ENCODE data around the gene GIMAP6. TPM values are rescaled to one million over a fixed set of nuclear protein-coding genes. Genes with fewer than 3 reads are reported as not detected.

GIMAP6 gene
- total and polyA plus RNA-seq, 2 of the 8 experiments (the other 6 are each of a cell fraction or from before 2014, with no cell fraction given), result not detected

DNA sequence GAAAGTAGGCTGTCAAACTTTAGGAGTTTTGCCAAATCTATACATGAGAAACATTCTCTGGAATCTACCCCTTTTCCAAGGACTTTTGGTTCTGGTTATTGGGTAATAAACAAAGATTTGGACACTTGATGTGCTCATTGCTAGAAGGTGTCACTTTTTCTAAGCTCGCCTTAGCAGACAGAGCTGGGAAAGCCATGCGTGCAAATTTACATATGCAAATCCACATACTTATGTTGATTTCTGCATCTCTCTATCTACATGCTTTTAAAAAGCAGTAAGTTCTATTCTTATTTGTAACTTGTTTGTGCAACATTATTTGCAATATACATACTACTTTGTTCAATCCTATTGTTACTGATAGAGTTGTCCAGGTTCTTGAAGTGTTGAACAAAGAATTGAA is 22.5 kb upstream of the GIMAP6 start:
- no peaks in the 10 kb centered on the region for H3K79me2 ChIP-seq (ENCODE audit: control insufficient read depth in 1 of 2, insufficient read depth in 2 of 2, low read length in 2 of 2)
- H3K27me3 ChIP-seq (replicated peaks in 1 of 4; ENCODE audit: control insufficient read depth in 3 of 4, extremely low read depth in 1 of 4, insufficient read depth in 3 of 4, low read length in 3 of 4), result peaks cover 0 to 1% (median 0%) of the 10 kb centered on the region in 4 experiments; a peak in 4 of 7 replicates
- no peaks in the 10 kb centered on the region for H4K20me1 ChIP-seq (replicated peaks in 1 of 2; ENCODE audit: control insufficient read depth in 1 of 2, insufficient read depth in 2 of 2, low read length in 2 of 2)
- H3K9ac ChIP-seq (replicated peaks in 1 of 4; ENCODE audit: extremely low read depth in 1 of 4, low read depth in 3 of 4, low read length in 3 of 4), result no peak overlapping the region
- H3K79me1 ChIP-seq (ENCODE audit: low read depth, low read length), result no peaks in the 10 kb centered on the region
- H3K18ac ChIP-seq (ENCODE audit: extremely low read depth, low read length), result no peak overlapping the region
- H3K4ac ChIP-seq (replicated peaks; ENCODE audit: insufficient read length, low read depth, low read length), result no peak overlapping the region
- H3K14ac ChIP-seq (ENCODE audit: insufficient read length), result no peak overlapping the region
- H3K4me1 ChIP-seq (replicated peaks in 1 of 4; ENCODE audit: control insufficient read depth in 3 of 4, insufficient read depth in 4 of 4, low read length in 3 of 4), result peaks cover 0 to 8% (median 1%) of the 10 kb centered on the region in 4 experiments; a peak in 3 of 7 replicates
- no peak overlapping the region for H4K5ac ChIP-seq (ENCODE audit: insufficient read length, low read depth, low read length)
- FAIRE-seq (peak; percentile 81), DNase-seq (ENCODE audit: low read depth in 1 of 2, low spot score in 2 of 2) (no peak)
- H3K23ac ChIP-seq (ENCODE audit: insufficient read length), result no peak overlapping the region
- CTCF ChIA-PET (ENCODE audit: partially characterized antibody), result no interaction called here
- no peak overlapping the region for H2AFZ ChIP-seq (ENCODE audit: low read length)
- no peak overlapping the region for H3K27ac ChIP-seq (ENCODE audit: low read depth, low read length)
- H3K56ac ChIP-seq (replicated peaks; ENCODE audit: insufficient read length, low read depth, low read length), result no peak overlapping the region
- TF ChIP-seq SIRT6 (IDR thresholded peaks at IDR 0.05; ENCODE audit: low read length), result no peak
- no peak for TF ChIP-seq SIX5 (IDR thresholded peaks at IDR 0.05; ENCODE audit: low read depth, low read length)
- TF ChIP-seq CBX8 (IDR thresholded peaks at IDR 0.05; ENCODE audit: borderline replicate concordance, low read depth, low read length), result no peak
- no peak for TF ChIP-seq YY1 (IDR thresholded peaks at IDR 0.05; ENCODE audit: low read depth, low read length)
- H3K23me2 ChIP-seq (ENCODE audit: low read depth, low read length), result no peaks in the 10 kb centered on the region
- POLR2A ChIA-PET (ENCODE audit: partially characterized antibody), result no interaction called here
- no peak overlapping the region for H2BK12ac ChIP-seq (ENCODE audit: low read depth, low read length)
- H3K4me2 ChIP-seq (ENCODE audit: insufficient read depth in 1 of 2, low read depth in 2 of 2, low read length in 2 of 2), result no peak overlapping the region
- no peak overlapping the region for H2BK120ac ChIP-seq (replicated peaks; ENCODE audit: low read depth, low read length)
- H3K36me3 ChIP-seq (ENCODE audit: control insufficient read depth in 2 of 4, insufficient read depth in 4 of 4, low read length in 3 of 4), result no peaks in the 10 kb centered on the region
- no peak overlapping the region for H2BK15ac ChIP-seq (ENCODE audit: low read length)
- H2AK5ac ChIP-seq (ENCODE audit: low read depth, low read length), result no peak overlapping the region
- H3K9me3 ChIP-seq (ENCODE audit: insufficient read depth in 2 of 2, low read depth in 1 of 2, low read length in 1 of 2), result no peaks in the 10 kb centered on the region
- H2BK20ac ChIP-seq (ENCODE audit: low read length), result no peak overlapping the region
- no peak overlapping the region for H2BK5ac ChIP-seq (ENCODE audit: low read depth, low read length)
- H3K4me3 ChIP-seq (ENCODE audit: extremely low read depth in 1 of 4, insufficient read depth in 2 of 4, low read depth in 3 of 4, low read length in 4 of 4), result no peak overlapping the region; a peak in 1 of 8 replicates
- WGBS, 2 experiments (ENCODE audit: extremely low coverage in 1 of 2, insufficient coverage in 1 of 2, insufficient read length in 1 of 2, insufficient replicate concordance in 2 of 2, low coverage in 1 of 2, low lambda C conversion rate in 2 of 2, missing lambda C conversion rate in 1 of 2), result 54% methylated on average over 2 of the region's 2 CpGs; no CpG with 5 or more reads in 1 of the 2 experiments
- no peak overlapping the region for H4K8ac ChIP-seq (ENCODE audit: extremely low read depth, insufficient read depth, low read length)
- H4K91ac ChIP-seq (replicated peaks; ENCODE audit: insufficient read length, low read length), result no peak overlapping the region

Data from H1 (cell line).